Stimulated activated CD8-positive, alpha-beta memory T cell treated with anti-CD3 and anti-CD28 coated beads, Interleukin-7, amount 100 ng/mL, for 48 hours (primary cell): Measurements from ENCODE around the gene CCDC91.
"Not testable (repeated sequence)": the region's sequence is repeated elsewhere in the genome, so short reads cannot be mapped to it uniquely, and the experiment has no call there.

ENCODE experiments used
- DNase-seq, 2 donors: peaks; one replicate each; pipeline ENCODE4 v3.0.0-alpha.2; 2020; ENCODE audit warnings: low read depth in 1 of 2; ENCODE audit errors: extremely low read depth in 1 of 2

The CCDC91 gene

GRCh38 chr12:28278499-28278898, 88.2 kb downstream of the CCDC91 start:
- no peak for DNase-seq

GRCh38 chr12:28278960-28279359, 88.7 kb downstream of the CCDC91 start:
- DNase-seq: no peak

GRCh38 chr12:28286352-28286751, 96.1 kb downstream of the CCDC91 start:
- no peak for DNase-seq

GRCh38 chr12:28290262-28290661, 100.0 kb downstream of the CCDC91 start:
- no peak for DNase-seq

DNA sequence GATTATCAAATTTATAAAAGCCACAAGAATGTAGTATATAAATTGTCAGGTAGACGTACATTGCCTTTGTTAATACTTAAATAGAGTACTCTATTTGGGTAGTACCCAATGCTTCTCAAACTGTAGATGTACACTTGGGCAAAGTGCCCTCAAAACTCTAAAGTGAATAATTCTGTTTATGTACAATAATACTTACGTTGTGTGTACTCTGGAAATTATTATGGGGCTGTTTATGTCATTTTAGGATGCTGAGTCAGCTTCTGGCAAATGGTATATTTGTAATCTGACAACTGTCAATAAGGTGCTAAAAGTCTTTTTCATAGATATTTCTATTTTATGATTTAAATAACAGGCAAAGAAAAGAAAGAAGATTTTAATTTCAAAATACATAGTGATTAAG, 102.4 kb downstream of the CCDC91 start:
- no peak for DNase-seq

DNA sequence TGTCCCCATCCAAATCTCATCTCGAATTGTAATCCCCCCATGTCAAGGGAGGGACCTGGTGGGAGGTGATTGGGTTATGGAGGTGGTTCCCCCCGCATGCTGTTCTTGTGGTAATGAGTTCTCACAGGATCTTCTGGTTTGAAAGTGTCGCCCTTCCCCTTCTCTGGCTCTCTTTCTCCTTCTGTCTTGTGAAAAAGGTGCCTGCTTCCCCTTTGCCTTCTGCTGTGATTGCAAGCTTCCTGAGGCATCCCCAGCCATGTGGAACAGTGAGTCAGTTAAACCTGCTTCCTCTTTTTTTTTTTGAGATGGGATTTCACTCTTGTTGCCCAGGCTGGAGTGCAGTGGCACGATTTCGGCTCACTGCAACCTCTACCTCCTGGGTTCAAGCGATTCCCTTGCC, 104.0 kb downstream of the CCDC91 start:
- no peak for DNase-seq

GRCh38 chr12:28296287-28296686, 106.0 kb downstream of the CCDC91 start:
- no peak for DNase-seq

- no peak for DNase-seq
These were observed 112.9 kb downstream of the CCDC91 start for GRCh38 chr12:28303192-28303591.

DNA sequence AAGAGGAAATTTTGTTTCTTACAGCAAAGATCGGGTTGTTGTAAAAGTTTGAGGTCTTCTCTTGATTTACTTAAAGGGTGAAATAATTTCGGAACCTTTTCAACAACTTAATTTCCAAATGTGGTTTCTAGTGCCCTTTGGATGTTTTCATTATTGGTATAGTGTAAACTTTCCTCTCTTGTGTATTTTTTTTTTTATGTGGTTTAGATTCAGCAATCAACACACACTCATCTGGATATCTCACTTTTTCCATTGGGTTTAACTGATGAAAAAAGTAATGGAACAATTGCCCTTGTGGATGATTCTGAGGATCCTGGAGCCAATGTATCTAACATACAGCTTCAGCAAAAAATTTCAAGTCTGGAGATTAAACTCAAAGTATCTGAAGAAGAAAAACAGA, 116.3 kb downstream of the CCDC91 start:
- no peak for DNase-seq

DNA sequence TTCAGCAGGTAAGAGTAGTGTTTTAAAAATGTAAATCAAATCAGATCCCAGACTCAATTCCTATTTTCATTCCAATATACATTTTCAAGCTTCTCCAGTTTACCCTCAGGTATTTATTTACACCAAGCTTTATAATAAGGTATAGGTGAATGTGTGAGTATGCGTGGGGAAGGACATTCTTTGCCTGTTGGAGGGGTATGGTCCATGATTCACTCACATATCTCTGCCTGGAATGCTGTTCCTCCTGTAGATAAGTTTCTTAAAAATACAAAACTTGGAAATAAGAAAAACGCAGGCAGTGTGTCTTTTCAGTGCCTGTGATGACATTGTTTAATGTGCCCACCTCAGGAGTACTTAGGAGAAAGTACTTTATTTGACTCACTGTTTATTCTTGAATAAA, 118.6 kb downstream of the CCDC91 start:
- no peak for DNase-seq

DNA sequence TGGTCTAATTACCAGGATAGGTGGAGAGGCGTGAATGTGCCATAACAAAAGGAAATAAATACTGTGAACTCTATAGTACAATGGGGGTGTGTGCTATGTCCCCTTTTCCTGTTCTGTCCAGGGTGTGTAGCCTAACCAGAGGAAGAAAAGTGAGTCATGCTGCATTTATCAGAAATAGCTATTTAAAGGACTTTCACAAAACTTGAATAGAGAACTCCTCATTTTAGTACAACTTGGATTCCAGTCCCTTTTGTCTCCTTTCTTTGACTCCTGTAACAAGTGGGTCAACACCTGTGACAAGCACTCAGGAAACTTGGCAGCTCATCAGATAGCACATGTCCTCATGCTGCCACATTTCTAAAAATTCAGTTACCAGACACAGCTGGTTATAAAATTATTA, 123.4 kb downstream of the CCDC91 start:
- no peak for DNase-seq

DNA sequence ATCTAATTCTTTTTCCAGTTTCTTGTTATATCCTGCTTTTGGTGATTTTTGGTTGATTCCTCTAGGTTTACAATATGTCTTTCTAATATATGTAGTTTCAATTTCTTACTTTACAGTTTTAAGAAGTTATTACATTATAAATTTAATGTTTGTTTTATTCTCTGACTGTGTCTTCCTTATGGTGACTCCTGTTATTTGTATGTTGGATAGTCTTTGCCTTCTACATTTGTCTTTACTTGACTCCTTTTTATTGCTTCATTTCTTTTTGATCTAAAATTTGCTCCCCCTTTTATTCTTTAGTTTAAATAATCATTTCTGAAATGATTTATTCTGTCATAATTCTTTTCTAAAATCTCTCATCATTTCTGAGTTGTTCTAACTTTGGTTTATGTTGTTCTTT, 125.8 kb downstream of the CCDC91 start:
- DNase-seq: no peak

GRCh38 chr12:28318273-28318672, 128.0 kb downstream of the CCDC91 start:
- no peak for DNase-seq

- DNase-seq: no peak
These were observed 130.1 kb downstream of the CCDC91 start for GRCh38 chr12:28320353-28320752.

GRCh38 chr12:28327722-28328121, 137.5 kb downstream of the CCDC91 start:
- no peak for DNase-seq

- no peak for DNase-seq
These were observed 138.7 kb downstream of the CCDC91 start for GRCh38 chr12:28328967-28329366.

- not testable (repeated sequence) for DNase-seq
These were observed 139.5 kb downstream of the CCDC91 start for GRCh38 chr12:28329727-28330126.

DNA sequence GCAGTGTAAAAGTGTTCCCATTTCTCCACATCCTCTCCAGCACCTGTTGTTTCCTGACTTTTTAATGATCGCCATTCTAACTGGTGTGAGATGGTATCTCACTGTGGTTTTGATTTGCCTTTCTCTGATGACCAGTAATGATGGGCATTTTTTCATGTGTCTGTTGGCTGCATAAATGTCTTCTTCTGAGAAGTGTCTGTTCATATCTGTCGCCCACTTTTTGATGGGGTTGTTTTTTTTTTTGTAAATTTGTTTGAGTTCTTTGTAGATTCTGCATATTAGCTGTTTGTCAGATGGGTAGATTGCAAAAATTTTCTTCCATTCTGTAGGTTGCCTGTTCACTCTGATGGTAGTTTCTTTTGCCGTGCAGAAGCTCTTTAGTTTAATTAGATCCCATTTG, 140.0 kb downstream of the CCDC91 start:
- DNase-seq: not testable (repeated sequence)

DNA sequence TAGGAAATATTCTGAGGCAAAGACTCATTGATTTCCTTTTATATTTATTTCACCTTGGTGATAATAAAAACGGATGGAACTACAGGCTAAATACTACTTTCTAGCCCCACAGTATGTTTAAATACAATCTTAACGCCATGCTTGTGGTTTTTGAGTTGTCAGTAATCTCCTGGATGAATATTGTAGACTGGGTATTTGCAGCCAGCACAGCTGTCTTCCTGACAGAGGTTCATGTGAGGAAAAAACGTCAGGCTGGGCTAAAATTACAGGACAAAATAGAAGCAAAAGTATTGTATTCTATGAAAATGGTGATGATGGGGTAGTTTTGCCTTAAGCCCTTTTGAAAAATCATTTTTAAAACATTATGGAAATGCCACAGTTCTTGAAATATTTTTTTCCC, 140.9 kb downstream of the CCDC91 start:
- DNase-seq: no peak

- DNase-seq: no peak
These were observed 150.2 kb downstream of the CCDC91 start for GRCh38 chr12:28340261-28341045.

- DNase-seq: no peak
These were observed 153.5 kb downstream of the CCDC91 start for GRCh38 chr12:28343713-28344112.

DNA sequence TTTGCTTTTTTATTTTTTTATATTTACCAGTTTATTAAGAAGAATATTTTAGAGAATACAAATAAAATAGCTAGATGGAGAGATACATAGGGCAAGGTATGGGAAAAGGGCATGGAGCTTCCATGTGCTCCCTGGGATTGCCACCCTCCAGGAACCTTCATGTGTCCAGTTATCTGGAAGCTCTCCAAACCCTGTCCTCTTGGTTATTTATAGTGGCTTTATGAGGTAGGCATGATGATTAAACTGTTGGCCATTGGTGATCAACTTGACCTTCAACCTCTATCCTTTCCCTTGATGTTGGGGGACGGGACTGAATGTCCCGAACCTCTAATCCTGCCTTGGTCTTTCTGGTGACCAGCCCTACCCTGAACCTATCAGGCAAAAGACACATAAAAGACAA, 156.3 kb downstream of the CCDC91 start:
- no peak for DNase-seq

DNA sequence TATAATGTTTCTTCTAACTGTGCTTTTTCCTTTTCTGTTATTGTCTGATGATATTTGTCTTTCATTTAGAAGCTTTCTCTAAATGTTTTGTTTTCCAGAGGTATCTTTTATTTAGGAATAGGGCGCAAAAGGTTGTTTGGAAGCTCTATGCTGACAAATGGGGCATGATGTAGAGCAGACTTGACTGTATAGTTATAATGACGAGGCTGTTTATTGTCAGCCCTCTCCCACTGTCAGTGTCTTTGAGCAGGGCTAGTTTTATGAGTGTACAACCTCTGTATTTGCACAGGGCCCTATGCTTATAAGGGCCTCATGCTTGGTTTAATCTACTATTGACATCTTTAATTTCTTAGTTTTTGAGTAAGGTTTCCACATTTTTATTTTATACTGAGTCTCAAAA, 158.9 kb downstream of the CCDC91 start:
- no peak for DNase-seq
